Stimulated activated CD8-positive, alpha-beta memory T cell treated with anti-CD3 and anti-CD28 coated beads, Interleukin-7, amount 100 ng/mL, for 48 hours (primary cell): ENCODE measurements around the gene MMP24OS.
A peak's percentile ranks its signal among the peaks of the same experiment; 100 is the strongest.
"Not testable (repeated sequence)": the region's sequence is repeated elsewhere in the genome, so short reads cannot be mapped to it uniquely, and the experiment has no call there.

ENCODE experiments used
- DNase-seq, 2 donors: peaks; one replicate each; pipeline ENCODE4 v3.0.0-alpha.2; 2020; ENCODE audit warnings: low read depth in 1 of 2; ENCODE audit errors: extremely low read depth in 1 of 2

Gene MMP24OS

DNA sequence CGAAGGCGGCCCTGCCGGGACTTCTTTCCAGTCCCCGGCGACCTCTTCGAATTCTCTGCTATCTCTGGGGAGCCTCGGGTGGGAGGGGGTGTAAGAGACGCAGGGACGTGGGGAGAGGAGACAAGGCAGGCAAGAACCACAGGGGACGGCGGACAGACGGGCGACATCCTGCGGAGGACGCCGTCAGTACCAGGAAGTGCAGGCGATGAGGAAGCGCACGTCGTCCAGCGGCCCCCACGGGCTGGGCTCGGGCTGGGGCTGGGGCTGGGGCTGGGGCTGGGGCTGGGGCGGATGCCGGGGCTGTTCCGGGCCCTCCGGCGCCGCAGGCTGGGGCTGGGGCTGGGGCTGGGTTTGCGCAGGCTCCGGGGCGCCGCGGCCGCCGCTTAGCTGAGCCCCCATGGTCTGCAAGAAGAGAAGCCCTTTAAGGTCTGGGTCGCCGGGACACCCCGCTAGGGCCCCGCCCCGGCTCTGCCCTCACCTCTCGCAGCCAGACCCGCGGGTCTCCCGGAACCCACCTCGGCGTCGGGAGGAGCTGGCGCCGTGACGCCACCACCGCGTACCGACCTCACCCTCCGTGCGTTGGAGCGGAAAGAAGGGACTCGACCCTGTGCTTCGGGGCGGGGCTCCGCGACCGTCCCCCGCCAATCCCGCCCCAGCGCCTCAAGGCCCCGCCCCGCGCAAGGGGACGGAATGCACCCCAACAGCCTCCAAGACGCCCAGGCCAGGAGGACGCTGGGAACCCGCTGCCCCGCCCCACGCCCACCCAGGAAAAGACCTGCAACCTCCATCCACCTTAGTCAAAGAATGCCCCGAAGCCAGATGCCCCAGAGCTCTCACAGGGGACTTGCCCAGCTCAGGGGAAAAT lies at the start of gene MMP24OS:
MMP24OS (minus strand) TSS at position 592 of the 865 bp plus-strand sequence; CDS start at position 399, 193 bp downstream.
- DNase-seq = peak; percentile 85 to 90

DNA sequence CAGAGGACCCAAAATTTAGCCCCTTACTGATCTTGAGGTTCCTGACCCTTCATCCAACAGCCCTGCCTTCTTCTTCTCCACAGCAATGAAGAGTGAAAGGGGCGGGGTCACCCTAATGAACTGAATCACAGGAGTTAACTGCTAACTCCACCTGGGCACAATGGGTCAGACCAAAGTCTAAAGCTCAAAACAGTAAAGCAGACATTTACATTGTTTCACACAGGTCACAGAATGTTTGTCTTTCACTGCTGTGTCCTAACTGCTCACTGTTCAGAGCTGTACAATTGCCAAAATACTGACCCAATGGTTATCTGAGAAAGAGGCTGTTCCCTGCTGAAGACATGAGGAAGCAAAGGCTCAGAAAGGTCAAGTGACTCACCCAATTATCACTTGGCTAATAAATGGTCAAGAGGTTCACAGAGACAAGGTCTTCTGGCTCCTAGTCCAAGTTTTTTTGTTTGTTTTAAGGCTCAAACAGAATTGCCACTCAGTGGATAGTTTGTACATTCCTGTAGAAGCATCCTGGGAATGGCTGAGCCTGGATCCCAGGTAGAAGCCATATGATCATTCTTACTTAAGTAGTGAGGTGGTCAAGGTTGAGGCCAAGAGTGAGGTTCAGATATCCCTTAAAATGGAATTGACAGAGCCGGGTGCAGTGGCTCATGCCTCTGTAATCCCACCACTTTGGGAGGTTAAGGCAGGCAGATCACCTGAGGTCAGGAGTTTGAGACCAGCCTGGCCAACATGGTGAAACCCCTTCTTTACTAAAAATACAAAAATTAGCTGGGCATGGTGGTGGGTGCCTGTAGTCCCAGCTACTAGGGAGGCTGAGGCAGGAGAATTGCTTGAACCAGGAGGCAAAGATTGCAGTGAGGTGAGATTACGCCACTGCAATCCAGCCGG lies 49.4 kb upstream of the MMP24OS start:
- DNase-seq = no peak

DNA sequence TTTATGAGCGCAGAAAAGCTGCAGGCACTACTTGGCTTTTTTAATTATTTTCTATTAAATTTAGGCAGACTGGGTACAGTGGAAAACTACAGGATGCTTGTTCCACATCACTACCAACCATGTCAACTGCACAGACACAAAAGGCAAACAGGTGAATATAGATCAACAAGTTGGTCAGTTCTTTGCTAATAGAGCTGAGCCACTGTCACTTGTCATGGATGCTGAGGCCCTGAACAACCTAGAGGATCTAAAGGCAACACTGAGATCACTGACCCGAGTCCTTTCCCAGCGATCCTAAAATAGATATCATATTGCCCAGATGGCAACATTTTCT lies 48.8 kb upstream of the MMP24OS start:
- no peak for DNase-seq

DNA sequence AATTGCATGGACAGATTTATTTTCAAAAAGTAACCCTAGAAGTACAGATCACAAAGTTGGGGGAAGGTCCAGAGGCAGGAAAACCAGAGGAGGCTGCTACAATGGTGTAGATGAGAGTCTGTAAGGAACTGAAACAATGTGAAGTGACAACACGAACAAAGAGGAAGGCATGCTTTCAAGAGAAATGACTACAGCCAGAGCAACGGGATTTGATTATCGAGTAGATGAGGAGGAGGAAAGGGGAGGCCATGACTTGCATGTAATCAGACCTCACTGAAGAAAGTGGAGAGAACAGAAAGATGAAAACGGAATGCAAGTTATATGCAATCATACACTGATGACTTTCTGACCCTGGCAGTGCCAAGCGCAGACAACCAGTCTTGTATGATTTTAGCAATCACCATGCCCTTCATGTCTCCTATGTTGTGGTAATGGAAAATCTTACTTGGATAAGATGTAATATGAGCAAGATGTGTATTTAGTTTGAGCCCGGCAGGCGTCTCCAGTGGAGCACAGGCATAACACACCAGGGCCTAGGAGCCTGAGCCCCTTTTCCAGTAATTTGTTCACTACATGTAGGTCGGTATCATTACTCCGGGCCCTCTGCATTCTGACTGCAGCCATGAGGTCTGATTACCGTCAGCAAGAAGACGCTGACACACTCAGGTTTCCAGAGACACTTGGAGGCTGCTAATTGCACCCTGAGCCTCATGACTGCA lies 48.3 kb upstream of the MMP24OS start:
- no peak for DNase-seq

DNA sequence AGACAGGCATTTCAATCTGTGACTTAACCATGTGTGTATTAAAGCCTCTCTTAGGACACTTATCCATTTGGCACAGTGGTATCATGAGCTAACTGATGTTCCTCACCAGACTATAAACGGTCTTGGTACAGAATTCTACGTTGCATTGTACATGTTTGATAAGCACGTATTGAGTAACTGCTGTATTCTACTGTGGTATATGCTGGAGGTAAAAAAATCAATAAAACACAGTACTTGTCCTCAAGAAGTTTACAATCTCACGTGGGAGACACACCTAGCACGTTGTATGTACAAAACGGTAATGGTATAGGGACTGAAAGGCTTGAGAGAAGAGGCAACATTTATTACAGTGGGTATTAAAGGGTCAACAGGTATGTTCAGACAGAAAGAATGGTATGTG lies 47.5 kb upstream of the MMP24OS start:
- no peak for DNase-seq

DNA sequence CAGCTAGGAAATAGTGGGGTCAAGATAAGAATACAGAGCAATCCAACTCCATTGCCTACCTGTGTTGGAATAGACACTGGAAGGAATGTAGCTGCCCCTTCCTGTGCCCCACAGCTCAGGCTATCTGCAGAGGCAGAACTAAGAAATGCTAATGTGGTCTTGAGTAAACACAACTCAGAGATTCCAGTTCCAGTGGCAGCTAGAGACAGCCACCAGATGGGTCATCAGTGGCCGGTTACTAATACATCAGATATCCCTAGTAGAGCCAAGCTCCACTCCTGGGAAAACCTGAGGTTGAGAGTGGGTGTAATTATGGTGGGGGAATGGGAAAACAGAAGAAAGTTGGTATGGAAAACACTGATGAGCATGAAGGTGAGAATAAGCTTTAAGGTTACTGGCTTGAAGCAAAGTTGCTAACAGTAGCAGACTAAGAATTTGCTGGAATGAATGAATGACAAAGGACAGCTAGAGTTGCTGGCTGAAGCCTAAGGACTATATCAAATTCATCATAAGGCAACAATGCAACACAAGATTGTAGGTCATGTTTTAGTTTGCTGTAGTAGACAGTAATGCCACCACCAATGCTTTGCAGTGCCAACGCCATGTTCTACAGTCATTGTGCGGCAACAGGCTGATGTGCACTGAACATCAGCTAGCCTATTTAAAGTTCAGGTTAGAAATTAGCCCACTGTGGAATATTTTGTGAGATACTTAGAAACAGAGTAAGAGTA lies 42.6 kb upstream of the MMP24OS start:
- no peak for DNase-seq

DNA sequence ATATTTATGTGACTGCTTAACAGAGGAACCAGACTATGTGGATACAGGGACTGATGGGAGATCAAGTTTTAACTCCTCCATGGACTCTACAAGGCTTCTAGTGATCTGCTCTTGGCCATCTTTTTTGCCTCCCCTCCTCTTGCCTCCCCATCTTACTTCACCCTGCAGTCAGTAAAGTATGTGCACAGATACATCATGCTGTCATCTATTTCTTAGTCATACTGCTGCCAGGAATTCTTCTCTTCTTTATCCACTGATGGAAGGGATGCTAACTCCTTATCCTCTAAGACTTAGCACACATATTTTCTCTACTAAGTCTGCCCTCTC lies 41.9 kb upstream of the MMP24OS start:
- no peak for DNase-seq

DNA sequence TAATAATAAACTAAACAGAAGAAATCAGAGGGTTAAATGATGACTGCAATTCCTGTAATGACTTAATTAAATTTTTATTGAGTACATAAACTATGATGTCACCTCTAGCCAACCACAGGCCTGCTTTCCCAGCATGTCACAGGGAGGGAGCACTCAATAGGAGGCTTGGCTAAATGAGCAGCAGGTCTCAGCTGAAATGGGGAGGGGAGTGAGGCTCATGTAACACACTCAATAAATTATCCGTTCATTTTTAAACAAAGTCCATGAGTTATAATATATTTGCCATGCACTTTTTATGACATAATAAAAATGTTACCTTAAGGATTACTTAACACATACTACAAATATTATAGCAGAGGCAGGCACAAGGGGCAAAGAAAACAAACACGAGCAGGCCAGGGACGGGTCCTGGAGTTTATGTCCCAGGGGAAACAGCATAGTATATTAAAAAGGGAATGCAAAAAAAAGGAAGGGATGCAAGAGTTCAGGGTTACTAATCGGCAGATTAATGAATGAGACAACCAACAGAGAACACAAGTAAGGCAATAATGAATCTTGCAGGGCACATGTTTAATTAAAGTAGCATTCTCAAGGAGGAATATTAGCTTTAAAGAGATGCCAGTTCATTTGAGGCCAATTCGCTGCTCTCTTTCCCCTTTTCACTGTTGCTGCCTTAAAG lies 41.4 kb upstream of the MMP24OS start:
- DNase-seq = no peak

DNA sequence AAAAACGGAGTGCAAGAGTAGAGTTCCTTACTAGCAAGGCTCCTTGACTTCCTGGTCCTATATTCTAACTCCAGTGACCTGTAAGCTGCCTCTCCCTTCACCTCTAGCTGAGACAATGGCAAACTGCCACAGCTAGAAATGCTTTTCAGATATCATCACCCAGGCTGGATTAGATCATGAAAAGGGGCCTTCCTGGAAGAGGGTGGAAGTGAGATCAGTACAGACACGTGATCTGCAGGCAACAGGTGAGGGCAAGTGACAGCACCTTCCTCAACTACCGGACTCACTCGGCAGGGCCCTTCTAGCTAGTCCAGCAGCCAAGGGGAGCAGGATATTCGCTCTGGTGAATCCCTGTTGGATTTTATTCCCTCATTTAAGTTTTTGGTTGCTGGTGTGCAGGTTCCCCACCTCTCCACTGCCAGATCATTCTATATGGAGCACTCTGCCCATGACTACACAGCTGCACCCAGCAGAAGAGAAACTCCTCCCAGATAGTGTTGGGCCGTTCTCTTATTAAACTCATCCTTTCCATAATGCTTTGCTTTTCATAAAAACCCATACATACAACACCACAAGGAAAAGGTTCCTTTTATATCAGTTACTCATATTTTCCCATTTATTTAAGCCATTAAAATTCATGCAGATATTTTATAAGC lies 40.7 kb upstream of the MMP24OS start:
- DNase-seq = no peak

DNA sequence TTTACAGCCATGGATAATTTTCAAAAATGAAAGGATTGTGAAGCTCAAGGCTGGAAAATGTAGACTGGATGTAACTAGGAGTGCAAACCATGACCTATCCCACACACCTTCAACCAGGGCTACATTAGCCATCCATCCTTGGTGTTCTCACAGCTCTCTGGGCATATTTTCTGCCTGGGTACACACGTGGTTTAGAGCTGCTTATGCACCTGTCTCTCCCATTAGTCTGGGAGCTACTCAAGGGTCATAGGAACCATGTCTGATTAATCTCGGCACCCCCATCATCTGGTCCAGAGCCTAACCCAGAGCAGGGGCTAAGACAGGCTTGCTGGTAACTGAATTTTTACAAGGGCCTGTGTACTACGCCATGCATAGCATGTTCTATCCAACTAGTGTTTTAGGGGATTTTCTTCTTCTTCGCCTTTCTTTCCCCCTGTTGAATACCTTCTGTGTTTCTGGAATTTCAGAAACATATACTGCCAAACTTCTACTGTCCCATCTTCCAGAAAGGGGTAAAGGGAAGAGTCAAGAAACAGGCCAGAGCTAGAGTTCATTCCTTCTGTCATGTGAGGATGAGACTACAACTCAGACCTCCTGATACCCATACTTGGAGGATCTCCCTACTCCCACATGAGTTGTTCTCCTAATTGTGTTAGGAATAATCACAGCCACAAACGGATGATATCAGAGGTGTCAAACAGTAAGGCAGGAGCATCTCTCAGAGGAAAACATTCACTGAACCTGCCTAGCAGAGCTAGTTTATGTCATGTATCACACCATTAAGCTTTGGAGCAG lies 39.7 kb upstream of the MMP24OS start:
- DNase-seq = no peak

DNA sequence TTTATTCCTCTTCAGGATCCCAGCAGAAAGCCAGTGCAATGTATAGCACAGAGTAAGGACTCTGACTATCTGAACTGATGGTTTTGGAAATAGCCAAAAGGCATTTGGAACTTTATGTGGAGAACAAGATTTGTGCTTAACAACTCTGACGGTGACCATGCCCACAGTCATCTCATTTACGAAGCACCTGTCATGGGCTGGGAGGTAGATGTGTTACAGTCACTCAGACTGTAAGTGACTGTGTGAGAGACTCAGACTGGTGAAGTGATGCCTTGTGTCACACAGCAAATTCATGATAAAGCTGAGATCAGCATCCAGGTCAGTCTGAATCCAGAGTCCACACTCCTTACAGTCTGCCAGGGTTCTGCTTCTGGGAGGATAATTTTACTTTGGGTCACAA lies 38.2 kb upstream of the MMP24OS start:
- no peak for DNase-seq

DNA sequence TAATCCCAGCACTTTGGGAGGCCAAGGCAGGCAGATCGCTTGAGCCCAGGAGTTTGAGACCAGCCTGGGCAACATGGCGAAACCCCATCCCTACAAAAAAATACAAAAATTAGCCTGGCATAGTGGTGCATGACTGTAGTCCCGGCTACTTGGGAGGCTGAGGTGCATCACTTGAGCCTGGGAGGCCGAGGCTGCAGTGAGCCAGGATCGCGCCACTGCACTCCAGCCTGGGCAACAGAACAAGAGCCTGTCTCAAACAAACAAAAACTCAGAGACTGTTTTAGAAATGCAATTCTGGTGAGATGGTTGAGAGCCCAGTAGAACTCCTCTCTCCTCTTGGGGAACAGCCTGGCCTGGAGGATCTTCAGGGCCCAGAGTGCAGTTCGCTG lies 37.7 kb upstream of the MMP24OS start:
- DNase-seq = not testable (repeated sequence)

DNA sequence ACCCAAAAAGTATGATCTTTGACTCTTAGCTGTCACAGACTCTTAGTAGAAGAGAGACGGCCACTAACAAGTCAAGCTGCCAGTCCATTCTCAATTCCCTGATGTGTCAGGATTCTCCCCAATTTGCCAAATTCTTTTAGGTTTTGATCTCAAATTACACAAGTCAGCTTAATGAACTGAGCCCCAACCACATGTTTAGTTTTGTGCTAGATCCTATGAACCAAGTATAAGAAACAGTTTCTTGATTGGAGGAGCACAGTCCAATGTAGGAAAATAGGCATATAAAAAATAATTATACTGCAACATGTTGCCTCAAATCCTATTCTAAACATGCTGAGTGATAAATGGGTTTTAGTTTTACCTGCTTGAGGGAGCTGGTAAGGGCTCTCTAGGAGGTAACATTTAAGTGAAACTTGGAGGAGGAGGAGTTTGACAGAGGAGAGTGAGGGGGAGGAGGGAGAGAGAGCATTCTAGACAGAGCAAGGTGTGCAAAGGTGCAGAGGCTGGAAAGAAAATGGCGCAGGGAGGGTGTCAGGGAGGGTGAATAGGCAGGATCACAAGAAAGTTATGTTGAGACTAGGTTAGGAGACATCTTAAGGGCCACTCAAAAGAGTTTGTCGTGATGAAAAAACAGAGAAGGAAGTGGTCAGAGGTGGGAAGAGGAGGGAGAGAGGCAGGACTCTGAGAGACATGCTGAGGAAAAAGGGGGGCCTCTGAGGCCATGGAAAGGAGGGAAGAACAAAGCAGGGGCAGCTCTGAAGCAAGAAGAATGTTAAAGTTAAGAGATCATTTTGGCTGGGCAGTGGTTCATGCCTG lies 37.1 kb upstream of the MMP24OS start:
- DNase-seq = no peak

DNA sequence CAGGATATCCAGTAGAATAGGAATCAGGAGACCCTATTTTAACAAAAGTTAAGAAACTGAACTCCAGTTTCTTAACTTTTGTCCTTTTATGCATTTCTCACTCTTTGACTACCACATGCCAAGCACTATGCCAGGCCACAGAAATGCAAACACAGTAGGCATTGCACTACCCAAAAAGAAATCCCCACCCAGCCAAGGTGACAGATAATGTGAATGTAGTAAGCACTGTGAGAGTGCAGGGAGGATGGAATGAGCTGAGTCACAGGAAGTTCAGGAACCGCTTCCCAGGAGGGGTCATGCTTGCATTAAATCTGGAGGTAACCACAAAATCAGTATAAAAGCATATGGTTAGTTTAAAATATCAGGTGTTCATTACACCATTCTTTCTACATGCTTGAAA lies 34.4 kb upstream of the MMP24OS start:
- peak in 1 of 2 donors; percentile 24 for DNase-seq

DNA sequence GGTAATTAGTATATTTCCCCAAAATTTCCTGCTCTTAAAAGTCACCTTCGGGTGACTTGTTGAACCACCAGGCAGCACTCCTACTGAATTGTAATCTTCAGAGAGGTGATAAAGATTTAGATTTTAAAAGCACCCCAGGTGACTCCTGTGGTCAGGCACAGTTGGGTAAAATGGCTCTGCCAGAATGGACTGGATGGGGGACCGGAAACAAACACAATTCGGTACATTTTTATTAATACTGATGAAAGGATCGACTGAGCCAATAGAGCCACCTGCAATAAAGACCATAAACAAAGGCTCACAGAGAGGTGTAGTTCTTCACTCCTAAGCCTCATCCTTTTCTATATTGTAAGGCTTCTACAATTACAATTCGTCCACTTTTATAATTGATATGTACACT lies 33.9 kb upstream of the MMP24OS start:
- no peak for DNase-seq

DNA sequence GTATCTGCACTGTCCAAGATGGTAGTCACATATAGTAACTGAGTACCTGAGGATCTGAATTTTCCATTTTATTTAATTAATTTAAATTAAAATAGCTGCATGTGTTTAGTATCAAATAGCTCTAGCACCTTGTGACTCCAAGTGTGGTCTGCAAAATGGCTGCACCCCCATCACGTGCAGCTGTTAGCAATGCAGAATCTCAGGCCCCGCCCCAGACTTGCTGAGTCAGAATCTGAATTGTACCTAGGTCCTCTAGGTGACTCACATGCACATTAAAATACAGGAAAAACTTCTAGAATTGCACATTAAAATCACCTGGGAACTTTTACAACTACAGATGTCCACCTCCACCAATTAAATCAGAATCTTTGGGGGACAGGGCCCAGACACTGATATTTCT lies 33.5 kb upstream of the MMP24OS start:
- DNase-seq = peak; percentile 45 to 89

DNA sequence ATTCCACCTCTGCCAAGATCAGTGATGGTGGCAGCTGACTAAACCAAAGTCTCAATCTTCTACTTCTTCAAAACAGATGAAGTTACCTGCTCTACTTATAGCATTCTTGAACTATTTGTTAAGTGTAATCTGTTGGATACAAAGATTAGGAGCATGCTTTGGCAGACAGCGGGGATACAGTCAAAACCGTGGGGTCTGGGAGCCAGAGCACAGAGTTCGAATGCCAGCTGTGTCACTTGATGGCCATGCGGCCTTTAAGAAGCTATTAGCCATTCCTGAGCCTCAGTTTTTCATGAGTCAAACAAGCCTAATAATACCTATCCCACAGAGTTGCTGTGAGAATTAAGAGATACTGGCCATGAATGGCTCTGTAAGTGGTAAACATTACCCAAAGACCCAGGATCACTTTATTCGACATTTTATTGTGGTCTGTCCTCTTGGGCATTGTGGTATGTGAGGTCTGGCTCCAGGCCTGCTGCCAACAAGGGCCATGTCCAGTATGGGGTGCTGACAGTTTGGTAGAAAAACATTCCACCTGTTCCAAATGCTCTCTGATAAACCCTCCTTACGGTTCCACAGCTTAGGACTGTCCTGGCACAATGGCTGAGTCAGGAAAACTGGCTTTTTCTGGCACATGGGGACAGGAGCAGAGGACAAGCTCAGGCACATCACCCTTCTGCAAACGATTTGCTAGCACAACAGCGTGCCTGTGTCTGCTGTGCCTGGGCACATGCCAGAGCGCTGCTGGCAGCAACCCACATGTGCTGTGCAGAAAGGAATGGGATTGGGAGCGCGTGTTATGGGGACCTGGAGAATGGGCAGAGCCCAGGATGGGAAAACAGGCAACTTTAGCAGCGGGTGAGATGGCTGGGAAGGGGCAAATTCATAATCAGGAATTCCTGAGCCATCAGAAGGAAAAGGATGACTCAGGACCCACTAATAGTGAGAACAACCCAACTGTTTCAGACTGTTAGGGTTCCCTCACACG lies 30.0 kb upstream of the MMP24OS start:
- no peak for DNase-seq
